ENCODE measurements around the gene TMCC1. TPM values are rescaled to one million over a fixed set of nuclear protein-coding genes. Genes with fewer than 3 reads are reported as not detected.
"Not testable (repeated sequence)": the region's sequence is repeated elsewhere in the genome, so short reads cannot be mapped to it uniquely, and the experiment has no call there.

Gene TMCC1
- total and polyA plus RNA-seq, 7 donors: 10.3 to 35.2 (median 27.6) TPM

DNA sequence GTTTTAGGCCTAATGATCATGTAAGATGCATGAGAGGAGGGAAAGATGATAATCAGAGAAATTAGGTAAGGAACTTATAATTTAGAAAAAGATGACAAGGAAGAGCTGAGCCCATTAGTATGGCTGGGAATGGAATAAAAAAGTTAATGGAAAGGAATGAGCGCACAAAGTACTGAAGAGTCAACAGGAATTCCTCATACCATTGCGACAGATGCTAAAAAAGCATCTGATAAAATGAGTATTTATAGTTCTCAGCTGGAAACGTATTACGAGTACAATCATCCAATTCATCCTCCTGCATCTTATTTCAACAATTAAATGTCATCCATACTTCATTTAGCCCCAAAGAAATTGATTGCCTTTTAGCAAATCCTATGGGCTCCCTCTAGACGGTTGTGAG, 58.9 kb downstream of the TMCC1 start:
- Histone ChIP-seq H3K4me3 (no peak overlapping the region), H3K36me3 (no peaks in the 10 kb centered on the region), H3K9me3 (no peaks in the 10 kb centered on the region), H3K4me1 (peaks cover 0 to 16% (median 11%) of the 10 kb centered on the region in 4 donors), H3K27ac (no peak overlapping the region), H3K27me3 (no peaks in the 10 kb centered on the region)
- intact Hi-C loops (cut with DNase I): no loop called here
- TF ChIP-seq CTCF (IDR thresholded peaks at IDR 0.05) (no peak), EP300 (IDR thresholded peaks at IDR 0.05) (no peak), POLR2A (IDR thresholded peaks at IDR 0.05) (no peak), POLR2AphosphoS5 (IDR thresholded peaks at IDR 0.05) (no peak)
- DNase-seq: no peak
- WGBS, 2 donors: 86 to 92% methylated on average over 5 of the region's 5 CpGs

DNA sequence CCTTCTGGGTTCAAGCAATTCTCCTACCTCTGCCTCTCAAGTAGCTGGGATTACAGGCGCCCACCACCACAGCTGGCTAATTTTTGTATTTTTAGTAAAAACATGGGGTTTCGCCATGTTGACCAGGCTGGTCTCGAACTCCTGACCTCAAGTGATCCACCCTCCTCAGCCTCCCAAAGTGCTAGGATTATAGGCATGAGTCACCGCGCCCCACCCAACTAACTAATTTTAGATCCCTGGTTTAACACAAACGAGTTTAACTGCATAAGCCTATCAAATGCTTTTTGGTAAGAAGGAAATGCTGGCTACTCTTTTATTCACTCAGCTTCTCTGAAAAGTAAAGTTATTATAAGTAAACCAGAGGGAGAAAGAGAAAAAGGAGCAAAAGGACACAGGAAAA, 61.6 kb downstream of the TMCC1 start:
- H3K27me3 ChIP-seq; H3K9me3 ChIP-seq; intact Hi-C loops (cut with DNase I); H3K36me3 ChIP-seq; DNase-seq; H3K27ac ChIP-seq; H3K4me3 ChIP-seq: not testable (repeated sequence)
- 77 to 84% methylated on average over 6 of the region's 6 CpGs for WGBS, 2 donors
- peaks cover 0 to 22% (median 5%) of the 10 kb centered on the region in 4 donors for H3K4me1 ChIP-seq

- no peak overlapping the region for H3K27ac ChIP-seq
- 94 to 96% methylated on average over 1 of the region's 1 CpG for WGBS, 2 donors
- no peak overlapping the region for H3K4me3 ChIP-seq
- no peak for DNase-seq
- peaks cover 0 to 6% (median 0%) of the 10 kb centered on the region in 4 donors for H3K36me3 ChIP-seq
- no peaks in the 10 kb centered on the region for H3K9me3 ChIP-seq
- H3K4me1 ChIP-seq: peaks cover 0 to 22% (median 5%) of the 10 kb centered on the region in 4 donors
- TF ChIP-seq POLR2A (IDR thresholded peaks at IDR 0.05): no peak
- TF ChIP-seq POLR2AphosphoS5 (IDR thresholded peaks at IDR 0.05): no peak
- no peak for TF ChIP-seq CTCF (IDR thresholded peaks at IDR 0.05)
- TF ChIP-seq EP300 (IDR thresholded peaks at IDR 0.05): no peak
- intact Hi-C loops (cut with DNase I): no loop called here
- no peaks in the 10 kb centered on the region for H3K27me3 ChIP-seq
Observed at GRCh38 chr3:129831503-129831902, 62.0 kb downstream of the TMCC1 start.

- H3K4me1 ChIP-seq: peaks cover 0 to 22% (median 5%) of the 10 kb centered on the region in 4 donors
Observed at GRCh38 chr3:129829640-129830039, 63.9 kb downstream of the TMCC1 start.

GRCh38 chr3:129827765-129828164, 65.7 kb downstream of the TMCC1 start:
- peaks cover 0 to 6% (median 0%) of the 10 kb centered on the region in 4 donors for H3K36me3 ChIP-seq
- intact Hi-C loops (cut with DNase I): loop anchor here (2.0 to 5.0 kb wide), 2 partner anchors 105 to 337 kb away; no protein-coding TSS in a partner anchor
- no peak for DNase-seq
- no peak for TF ChIP-seq CTCF (IDR thresholded peaks at IDR 0.05)
- TF ChIP-seq POLR2A (IDR thresholded peaks at IDR 0.05): no peak
- no peak for TF ChIP-seq EP300 (IDR thresholded peaks at IDR 0.05)
- TF ChIP-seq POLR2AphosphoS5 (IDR thresholded peaks at IDR 0.05): no peak
- no peaks in the 10 kb centered on the region for H3K9me3 ChIP-seq
- H3K4me3 ChIP-seq: no peak overlapping the region
- H3K27me3 ChIP-seq: no peaks in the 10 kb centered on the region
- peaks cover 0 to 22% (median 5%) of the 10 kb centered on the region in 4 donors for H3K4me1 ChIP-seq
- H3K27ac ChIP-seq: no peak overlapping the region
- WGBS, 2 donors: 62 to 69% methylated on average over 7 of the region's 7 CpGs

More at GRCh38 chr3:129829640-129830039, 63.9 kb downstream of the TMCC1 start:
- DNase-seq: no peak
- H3K27ac ChIP-seq: peak overlapping the region in 3 of 4 donors; percentile 35 to 55 (median 46)
- intact Hi-C loops (cut with DNase I): loop anchor here (1.0 to 5.0 kb wide), 4 partner anchors 103 to 339 kb away; no protein-coding TSS in a partner anchor
- no peaks in the 10 kb centered on the region for H3K27me3 ChIP-seq
- TF ChIP-seq CTCF (IDR thresholded peaks at IDR 0.05) (peak; percentile 32 to 58 (median 48)), EP300 (IDR thresholded peaks at IDR 0.05) (no peak), POLR2AphosphoS5 (IDR thresholded peaks at IDR 0.05) (peak in 1 of 4 donors; percentile 27)
- peaks cover 0 to 6% (median 0%) of the 10 kb centered on the region in 4 donors for H3K36me3 ChIP-seq
- H3K9me3 ChIP-seq: no peaks in the 10 kb centered on the region
- no peak overlapping the region for H3K4me3 ChIP-seq
